ENCODE data around the gene CST3.

DNA sequence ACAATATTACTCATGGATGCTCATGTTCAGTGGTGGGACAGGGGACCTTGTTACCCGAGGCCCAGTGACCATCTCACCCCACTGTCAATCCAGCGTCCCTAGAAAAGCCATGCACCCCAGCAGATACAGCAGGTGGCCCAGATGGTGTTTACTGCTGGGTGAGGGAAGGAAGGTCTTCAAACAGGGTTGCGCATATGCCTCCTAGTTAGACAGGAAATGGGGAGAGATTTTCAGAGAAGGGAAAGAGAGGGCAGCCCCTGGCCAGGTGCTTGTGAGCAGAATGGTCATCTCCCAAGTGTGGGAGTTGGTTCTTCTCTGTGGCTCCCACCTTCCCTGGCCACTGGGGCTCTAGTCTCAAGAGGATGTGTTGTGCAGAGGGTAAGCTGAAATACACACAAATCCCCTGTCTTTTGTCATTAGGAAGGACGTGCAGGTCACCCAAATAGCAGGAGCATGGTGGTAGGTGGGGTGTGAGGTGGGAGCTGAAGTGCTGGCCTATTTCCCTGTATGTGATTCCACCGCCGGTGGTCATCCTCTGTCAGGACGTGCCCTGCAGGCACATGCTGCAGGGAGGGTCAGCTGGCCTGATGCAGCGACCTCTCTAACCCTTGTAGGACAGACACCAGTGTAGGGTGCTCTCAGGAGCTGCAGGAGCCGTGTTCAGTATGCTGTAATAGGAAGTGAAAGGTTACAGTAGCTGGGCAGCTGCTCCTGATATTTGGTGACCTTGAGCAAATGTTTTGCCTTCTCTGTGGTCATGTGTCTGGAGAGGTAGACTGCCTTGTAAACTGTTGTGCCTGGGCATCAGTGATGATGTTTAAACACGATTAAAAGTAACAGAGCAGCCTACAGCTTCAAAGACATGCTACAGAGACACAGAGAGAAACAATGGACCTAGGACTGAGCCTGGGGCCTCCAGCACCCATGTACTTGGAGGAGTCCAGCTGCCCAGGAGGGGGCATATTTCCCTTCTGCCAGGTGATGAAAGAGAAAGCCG lies 3.2 kb upstream of the CST3 start:
- TF ChIP-seq, protein P1, sequence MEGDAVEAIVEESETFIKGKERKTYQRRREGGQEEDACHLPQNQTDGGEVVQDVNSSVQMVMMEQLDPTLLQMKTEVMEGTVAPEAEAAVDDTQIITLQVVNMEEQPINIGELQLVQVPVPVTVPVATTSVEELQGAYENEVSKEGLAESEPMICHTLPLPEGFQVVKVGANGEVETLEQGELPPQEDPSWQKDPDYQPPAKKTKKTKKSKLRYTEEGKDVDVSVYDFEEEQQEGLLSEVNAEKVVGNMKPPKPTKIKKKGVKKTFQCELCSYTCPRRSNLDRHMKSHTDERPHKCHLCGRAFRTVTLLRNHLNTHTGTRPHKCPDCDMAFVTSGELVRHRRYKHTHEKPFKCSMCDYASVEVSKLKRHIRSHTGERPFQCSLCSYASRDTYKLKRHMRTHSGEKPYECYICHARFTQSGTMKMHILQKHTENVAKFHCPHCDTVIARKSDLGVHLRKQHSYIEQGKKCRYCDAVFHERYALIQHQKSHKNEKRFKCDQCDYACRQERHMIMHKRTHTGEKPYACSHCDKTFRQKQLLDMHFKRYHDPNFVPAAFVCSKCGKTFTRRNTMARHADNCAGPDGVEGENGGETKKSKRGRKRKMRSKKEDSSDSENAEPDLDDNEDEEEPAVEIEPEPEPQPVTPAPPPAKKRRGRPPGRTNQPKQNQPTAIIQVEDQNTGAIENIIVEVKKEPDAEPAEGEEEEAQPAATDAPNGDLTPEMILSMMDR (IDR thresholded peaks at IDR 0.05; ENCODE audit: poor library complexity), result no peak
- TF ChIP-seq EZH2 (IDR thresholded peaks at IDR 0.05; ENCODE audit: borderline replicate concordance), result no peak
- no peak for TF ChIP-seq EZH2phosphoT487 (IDR thresholded peaks at IDR 0.05; ENCODE audit: low read depth, severe bottlenecking, unreplicated experiment)
